NOMO-1 (cell line): Measurements from ENCODE around the gene FBN1.

Source experiments
- DNase-seq, 2 experiments: peaks; one replicate each; lab custom pipeline; 2025; ENCODE audit not compliant: unreplicated experiment in 2 of 2; lab: John Stamatoyannopoulos, UW

Gene FBN1

GRCh38 chr15:48475600-48476395 is 169.7 kb downstream of the FBN1 start:
- no peak for DNase-seq

GRCh38 chr15:48473667-48474066 is 171.8 kb downstream of the FBN1 start:
- no peak for DNase-seq

GRCh38 chr15:48472756-48473155 is 172.8 kb downstream of the FBN1 start:
- peak in 1 of 2 experiments; percentile 16 for DNase-seq

- no peak for DNase-seq
These were observed 174.4 kb downstream of the FBN1 start for GRCh38 chr15:48471073-48471472.

GRCh38 chr15:48470096-48470495 is 175.4 kb downstream of the FBN1 start:
- no peak for DNase-seq

- no peak for DNase-seq
These were observed 175.8 kb downstream of the FBN1 start for GRCh38 chr15:48469681-48470080.

- DNase-seq, result no peak
These were observed 176.2 kb downstream of the FBN1 start for GRCh38 chr15:48469271-48469670.

- DNase-seq, result no peak
These were observed 177.7 kb downstream of the FBN1 start for GRCh38 chr15:48467801-48468200.

- DNase-seq, result no peak
These were observed 178.7 kb downstream of the FBN1 start for GRCh38 chr15:48466820-48467219.

GRCh38 chr15:48466079-48466478 is 179.4 kb downstream of the FBN1 start:
- no peak for DNase-seq

- DNase-seq, result no peak
These were observed 180.1 kb downstream of the FBN1 start for GRCh38 chr15:48465410-48465809.

- DNase-seq, result no peak
These were observed 182.1 kb downstream of the FBN1 start for GRCh38 chr15:48463366-48463880.

- no peak for DNase-seq
These were observed 182.8 kb downstream of the FBN1 start for GRCh38 chr15:48462688-48463087.

- DNase-seq, result peak in 1 of 2 experiments; percentile 46
These were observed 185.7 kb downstream of the FBN1 start for GRCh38 chr15:48459571-48460442.

- no peak for DNase-seq
These were observed 186.6 kb downstream of the FBN1 start for GRCh38 chr15:48458876-48459275.

GRCh38 chr15:48456134-48456533 is 189.4 kb downstream of the FBN1 start:
- DNase-seq, result no peak

- no peak for DNase-seq
These were observed 193.8 kb downstream of the FBN1 start for GRCh38 chr15:48451736-48452135.

- DNase-seq, result no peak
These were observed 194.3 kb downstream of the FBN1 start for GRCh38 chr15:48451241-48451640.

GRCh38 chr15:48449734-48450133 is 195.8 kb downstream of the FBN1 start:
- DNase-seq, result no peak

GRCh38 chr15:48447657-48448056 is 197.9 kb downstream of the FBN1 start:
- no peak for DNase-seq

GRCh38 chr15:48447058-48447457 is 198.5 kb downstream of the FBN1 start:
- no peak for DNase-seq

- DNase-seq, result no peak
These were observed 203.5 kb downstream of the FBN1 start for GRCh38 chr15:48442011-48442410.
